Lung (tissue), 12 donors: ENCODE data around the gene PDZRN4. TPM values are rescaled to one million over a fixed set of nuclear protein-coding genes. Genes with fewer than 3 reads are reported as not detected.

Source experiments
- ATAC-seq: fragments of 200-7000 bp; cut with Tn5 transposase; one replicate; pipeline ENCODE4 v1.9.1; 2020; ENCODE audit warnings: moderate number of reproducible peaks; ENCODE audit not compliant: insufficient read depth, low FRiP score
- DNase-seq, 3 donors: peaks; one replicate each; pipeline ENCODE4 v3.0.0-alpha.2; 2013 to 2017
- H3K27ac ChIP-seq, 2 donors: one replicate each; pipeline ENCODE4 v1.5.1; 2013; ENCODE audit warnings: mild to moderate bottlenecking in 2 of 2, moderate library complexity in 2 of 2, control low read depth in 1 of 2, inconsistent platforms in 1 of 2, low read depth in 1 of 2, low read length in 1 of 2
- H3K27me3 ChIP-seq, 3 donors: one replicate each; pipeline ENCODE4 v1.5.1; 2013; ENCODE audit warnings: low read length in 2 of 3; ENCODE audit not compliant: control insufficient read depth in 3 of 3, insufficient read depth in 3 of 3
- H3K36me3 ChIP-seq, 4 donors: one replicate each; pipeline ENCODE4 v1.5.1; 2013; ENCODE audit warnings: low read length in 4 of 4, mild to moderate bottlenecking in 1 of 4, moderate library complexity in 1 of 4; ENCODE audit not compliant: control insufficient read depth in 4 of 4, insufficient read depth in 4 of 4
- H3K4me1 ChIP-seq, 5 donors: one replicate each; pipeline ENCODE4 v1.5.1; 2013; ENCODE audit warnings: low read length in 5 of 5, mild to moderate bottlenecking in 2 of 5, moderate library complexity in 1 of 5; ENCODE audit not compliant: control insufficient read depth in 5 of 5, insufficient read depth in 5 of 5
- H3K4me3 ChIP-seq: one replicate; pipeline ENCODE4 v1.5.1; 2013; ENCODE audit warnings: mild to moderate bottlenecking, control low read depth, moderate library complexity
- H3K9ac ChIP-seq, 2 donors: one replicate each; pipeline ENCODE4 v1.5.1; 2013; ENCODE audit warnings: low read length in 2 of 2, control low read depth in 1 of 2; ENCODE audit not compliant: insufficient read depth in 1 of 2
- H3K9me3 ChIP-seq, 4 donors: one replicate each; pipeline ENCODE4 v1.5.1; 2013; ENCODE audit warnings: low read length in 3 of 4, mild to moderate bottlenecking in 1 of 4, moderate library complexity in 1 of 4; ENCODE audit not compliant: control insufficient read depth in 4 of 4, insufficient read depth in 3 of 4
- CTCF ChIP-seq: IDR thresholded peaks from 2 replicates; pipeline ENCODE4 v1.5.1; 2012; ENCODE audit warnings: mild to moderate bottlenecking; ENCODE audit errors: control extremely low read depth, extremely low read depth
- WGBS, 2 donors: extraction: QIAGEN DNeasy Blood & Tissue Kit; methylation state at CpG; one replicate each; pipeline ENCODE4 v1.1.7; 2013; 5-methylcytosine and 5-hydroxymethylcytosine counted together
- polyA plus RNA-seq, 2 donors: library from polyadenylated mRNA; stranded (reverse); fragments of 200-250 nt; gene quantifications; one replicate each; pipeline ENCODE4 v1.2.1, GENCODE V29; 2013
- total RNA-seq, 2 donors: library from RNA; depleted of rRNA in 1 of 2; stranded (reverse); fragments of >200 nt in 1 of 2; gene quantifications; one replicate each; pipeline ENCODE4 v1.2.1, GENCODE V29; 2014 to 2021
- donor health status: control.
- donor health status: control.
- donor health status: Bipolar disorder and iron deficiency.
- donor health status: healthy.
- donor health status: DM: yes; HTN: yes; CAD: no.

Gene PDZRN4
- total and polyA plus RNA-seq, 4 donors: 0.05 to 0.54 (median 0.32) TPM

DNA sequence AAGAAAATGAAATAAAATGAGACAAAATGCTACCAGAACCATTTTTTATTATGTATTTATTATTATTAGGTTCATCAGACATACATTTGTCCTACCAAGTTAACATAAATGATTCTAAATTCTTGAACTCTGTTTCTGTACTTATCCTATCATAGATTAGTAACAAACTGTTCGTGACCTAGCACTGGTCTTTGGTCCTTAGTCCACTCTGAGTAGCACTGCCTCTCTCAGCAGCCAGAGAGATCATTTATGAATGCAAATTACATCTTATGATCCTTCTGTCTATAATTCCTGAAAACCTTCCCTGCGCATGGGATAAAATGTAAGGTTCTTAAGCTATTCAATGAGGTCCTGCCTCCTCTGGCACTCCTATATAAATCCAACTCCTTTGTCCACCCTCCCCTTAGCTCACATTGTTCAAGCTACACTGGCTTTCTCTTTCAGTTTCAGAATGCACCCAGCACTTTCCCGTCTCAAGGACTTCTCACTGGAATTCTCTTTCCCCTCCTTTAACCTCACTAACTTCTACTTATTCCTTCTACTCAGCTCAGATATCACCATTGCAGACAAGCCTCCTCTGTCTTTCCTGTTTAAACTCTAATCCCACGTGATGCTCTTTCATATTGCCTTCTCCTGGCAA lies 17.1 kb downstream of the PDZRN4 start:
- no peak overlapping the region for H3K4me3 ChIP-seq
- TF ChIP-seq CTCF: no peak
- no peaks in the 10 kb centered on the region for H3K36me3 ChIP-seq
- no peaks in the 10 kb centered on the region for H3K4me1 ChIP-seq
- H3K27me3 ChIP-seq: no peaks in the 10 kb centered on the region
- ATAC-seq (peak; percentile 72), DNase-seq (peak; percentile 25 to 75 (median 41))
- H3K9me3 ChIP-seq: no peaks in the 10 kb centered on the region
- no peak overlapping the region for H3K27ac ChIP-seq
- H3K9ac ChIP-seq: no peak overlapping the region
- WGBS, 2 donors: 31 to 48% methylated on average over 4 of the region's 4 CpGs

DNA sequence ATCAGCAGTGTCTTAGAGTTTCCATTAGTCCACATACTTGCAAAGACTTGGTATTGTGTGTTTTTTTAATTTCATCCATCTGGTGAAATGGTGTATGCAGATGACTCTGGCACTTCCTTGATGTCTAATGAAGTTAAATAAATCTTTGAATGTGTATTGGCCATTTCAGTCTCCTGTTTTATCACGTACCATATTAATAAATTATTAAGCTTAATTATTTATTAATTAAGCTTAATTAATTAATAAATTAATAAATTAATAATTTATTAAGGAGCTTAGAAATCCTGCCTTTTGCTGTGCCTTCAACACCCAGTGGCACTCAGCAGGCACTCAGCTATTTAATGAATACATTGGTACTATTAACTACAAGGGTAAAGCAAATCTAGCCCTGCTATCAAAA lies 18.2 kb downstream of the PDZRN4 start:
- no peaks in the 10 kb centered on the region for H3K27me3 ChIP-seq
- H3K4me3 ChIP-seq: no peak overlapping the region
- no peaks in the 10 kb centered on the region for H3K36me3 ChIP-seq
- no peaks in the 10 kb centered on the region for H3K4me1 ChIP-seq
- H3K9me3 ChIP-seq: no peaks in the 10 kb centered on the region
- no peak for TF ChIP-seq CTCF
- no peak for DNase-seq
- no peak overlapping the region for H3K27ac ChIP-seq
- no peak overlapping the region for H3K9ac ChIP-seq
- no peak for ATAC-seq
- 89 to 93% methylated on average over 1 of the region's 1 CpG for WGBS, 2 donors

DNA sequence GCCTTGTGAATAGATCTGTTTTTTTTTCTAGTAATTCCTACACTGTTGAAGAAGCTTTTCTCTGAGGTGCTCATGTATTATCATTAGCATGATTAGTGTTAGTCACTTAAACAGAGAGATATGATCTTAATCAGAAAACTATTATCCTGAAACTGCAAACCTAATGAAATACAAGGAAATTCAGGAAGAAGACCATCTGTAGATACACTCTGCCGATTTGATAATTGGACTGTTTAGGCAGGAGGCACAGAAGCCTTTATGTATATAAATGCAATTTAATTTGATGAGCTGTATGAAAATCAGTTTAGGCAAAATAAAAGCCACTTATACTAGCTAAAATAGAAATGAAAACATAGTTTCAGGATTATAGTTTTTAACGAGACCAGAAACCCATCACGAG lies 23.3 kb downstream of the PDZRN4 start:
- no peaks in the 10 kb centered on the region for H3K4me1 ChIP-seq
- WGBS, 2 donors: 87 to 94% methylated on average over 3 of the region's 3 CpGs
- no peak for DNase-seq
- ATAC-seq: no peak
- no peak overlapping the region for H3K9ac ChIP-seq
- TF ChIP-seq CTCF: no peak
- H3K27me3 ChIP-seq: no peaks in the 10 kb centered on the region
- H3K4me3 ChIP-seq: no peak overlapping the region
- no peaks in the 10 kb centered on the region for H3K36me3 ChIP-seq
- no peaks in the 10 kb centered on the region for H3K9me3 ChIP-seq
- no peak overlapping the region for H3K27ac ChIP-seq

GRCh38 chr12:41212625-41213024 lies 24.5 kb downstream of the PDZRN4 start:
- no peak overlapping the region for H3K9ac ChIP-seq

More at GRCh38 chr12:41212625-41213024, 24.5 kb downstream of the PDZRN4 start:
- Histone ChIP-seq H3K9me3 (no peaks in the 10 kb centered on the region), H3K4me3 (no peak overlapping the region), H3K36me3 (no peaks in the 10 kb centered on the region), H3K27ac (no peak overlapping the region), H3K27me3 (no peaks in the 10 kb centered on the region), H3K4me1 (no peaks in the 10 kb centered on the region)
- ATAC-seq: no peak
- no peak for TF ChIP-seq CTCF
- 66 to 83% methylated on average over 2 of the region's 2 CpGs for WGBS, 2 donors
- DNase-seq: no peak
